Neuronal stem cell (in vitro differentiated cells): ENCODE results near the gene SSH3.

ENCODE experiments used
- DNase-seq: peaks from one replicate; pipeline ENCODE4 v3.0.0-alpha.2; 2013; ENCODE audit warnings: low spot score
- H2AFZ ChIP-seq: one replicate; pipeline ENCODE4 v1.6.1; 2013; ENCODE audit warnings: mild to moderate bottlenecking, low read length, inconsistent platforms
- H2AK5ac ChIP-seq: 2 replicates; pipeline ENCODE4 v1.6.1; 2013; ENCODE audit warnings: low read depth, mild to moderate bottlenecking, inconsistent platforms, low read length, moderate library complexity, mixed read lengths
- H2BK120ac ChIP-seq: 2 replicates; pipeline ENCODE4 v1.6.1; 2013; ENCODE audit warnings: low read depth, mild to moderate bottlenecking, inconsistent platforms, low read length, moderate library complexity, mixed read lengths
- H2BK12ac ChIP-seq: one replicate; pipeline ENCODE4 v1.6.1; 2013; ENCODE audit warnings: low read length, inconsistent platforms
- H2BK15ac ChIP-seq: 2 replicates; pipeline ENCODE4 v1.6.1; 2013; ENCODE audit warnings: mild to moderate bottlenecking, low read length, inconsistent platforms, mixed read lengths
- H2BK5ac ChIP-seq: one replicate; pipeline ENCODE4 v1.6.1; 2013; ENCODE audit warnings: inconsistent platforms, mild to moderate bottlenecking, low read length, moderate library complexity
- H3K14ac ChIP-seq: one replicate; pipeline ENCODE4 v1.6.1; 2013; ENCODE audit warnings: low read length, inconsistent platforms
- H3K18ac ChIP-seq: 2 replicates; pipeline ENCODE4 v1.6.1; 2013; ENCODE audit warnings: low read length, inconsistent platforms
- H3K23ac ChIP-seq: 2 replicates; pipeline ENCODE4 v1.6.1; 2013; ENCODE audit warnings: low read depth, mild to moderate bottlenecking, mixed read lengths, low read length, inconsistent platforms; ENCODE audit not compliant: poor library complexity
- H3K27ac ChIP-seq: replicated peaks from 3 replicates; pipeline ENCODE4 v1.5.1; 2013; ENCODE audit warnings: low read length, inconsistent platforms
- H3K27me3 ChIP-seq, 3 experiments: 2 replicates each; pipeline ENCODE4 v1.6.1; 2013; ENCODE audit warnings: low read length in 3 of 3, mild to moderate bottlenecking in 2 of 3, inconsistent platforms in 1 of 3, low read depth in 1 of 3, mixed read lengths in 1 of 3, moderate library complexity in 1 of 3; ENCODE audit not compliant: control insufficient read depth in 3 of 3, insufficient read depth in 3 of 3
- H3K36me3 ChIP-seq, 2 donors: replicated peaks in 1 of 2; 2 replicates each; pipeline ENCODE4 v1.6.1; 2013; ENCODE audit warnings: low read length in 2 of 2; ENCODE audit not compliant: control insufficient read depth in 2 of 2, insufficient read depth in 2 of 2
- H3K4ac ChIP-seq: 2 replicates; pipeline ENCODE4 v1.6.1; 2013; ENCODE audit warnings: inconsistent platforms, mild to moderate bottlenecking, low read length, moderate library complexity
- H3K4me1 ChIP-seq, 2 donors: 1 replicate in 1 of 2; 2 replicates in 1 of 2; pipeline ENCODE4 v1.6.1; 2013; ENCODE audit warnings: low read length in 2 of 2, low read depth in 1 of 2; ENCODE audit not compliant: control insufficient read depth in 2 of 2, insufficient read depth in 1 of 2
- H3K4me2 ChIP-seq: one replicate; pipeline ENCODE4 v1.6.1; 2013; ENCODE audit warnings: mild to moderate bottlenecking, low read length, inconsistent platforms; ENCODE audit not compliant: insufficient read depth, poor library complexity, severe bottlenecking
- H3K4me3 ChIP-seq, 2 donors: 2 replicates each; pipeline ENCODE4 v1.5.1; 2013; ENCODE audit warnings: low read length in 2 of 2, mild to moderate bottlenecking in 2 of 2, inconsistent platforms in 1 of 2, moderate library complexity in 1 of 2
- H3K79me1 ChIP-seq: one replicate; pipeline ENCODE4 v1.6.1; 2013; ENCODE audit warnings: low read depth, mild to moderate bottlenecking, inconsistent platforms, low read length, moderate library complexity
- H3K9ac ChIP-seq: one replicate; pipeline ENCODE4 v1.6.1; 2013; ENCODE audit warnings: mild to moderate bottlenecking, low read depth, low read length, inconsistent platforms; ENCODE audit not compliant: poor library complexity
- H3K9me3 ChIP-seq, 2 donors: replicated peaks in 1 of 2; 2 replicates each; pipeline versions ENCODE3 to v1.6.1; 2013; ENCODE audit warnings: low read length in 2 of 2, mild to moderate bottlenecking in 2 of 2, inconsistent platforms in 1 of 2, low read depth in 1 of 2, mixed read lengths in 1 of 2, moderate library complexity in 1 of 2; ENCODE audit not compliant: control insufficient read depth in 2 of 2, insufficient read depth in 1 of 2
- H4K8ac ChIP-seq: one replicate; pipeline ENCODE4 v1.6.1; 2013; ENCODE audit warnings: low read depth, mild to moderate bottlenecking, inconsistent platforms, low read length, moderate library complexity
- H4K91ac ChIP-seq: one replicate; pipeline ENCODE4 v1.6.1; 2013; ENCODE audit warnings: low read length, low read depth, mild to moderate bottlenecking, inconsistent platforms; ENCODE audit not compliant: poor library complexity
- WGBS, 2 donors: extraction: QIAGEN DNeasy Blood & Tissue Kit; methylation state at CpG; one replicate each; pipeline ENCODE4 v1.1.7; 2013; ENCODE audit warnings: missing lambda C conversion rate in 2 of 2, mixed read lengths in 1 of 2; ENCODE audit not compliant: insufficient read length in 2 of 2, insufficient replicate concordance in 1 of 2; ENCODE audit errors: extremely low coverage in 2 of 2; 5-methylcytosine and 5-hydroxymethylcytosine counted together

SSH3 gene

GRCh38 chr11:67322049-67322448 lies 18.7 kb downstream of the SSH3 start:
- Histone ChIP-seq H3K14ac (no peak overlapping the region), H3K9me3 (no peaks in the 10 kb centered on the region), H3K27me3 (peaks cover 0 to 9% (median 0%) of the 10 kb centered on the region in 3 experiments), H4K8ac (no peak overlapping the region), H4K91ac (no peak overlapping the region), H3K4me2 (no peak overlapping the region), H3K23ac (no peak overlapping the region), H2BK12ac (no peak overlapping the region), H3K36me3 (peaks cover 0 to 1% of the 10 kb centered on the region in 2 donors), H3K9ac (peak overlapping the region; percentile 54), H3K18ac (no peak overlapping the region), H2AFZ (no peak overlapping the region), H3K27ac (no peak overlapping the region), H3K79me1 (no peaks in the 10 kb centered on the region), H2BK120ac (no peak overlapping the region), H2BK15ac (no peak overlapping the region), H3K4me3 (no peak overlapping the region), H3K4ac (no peak overlapping the region), H2AK5ac (no peak overlapping the region), H2BK5ac (no peak overlapping the region), H3K4me1 (peaks cover 5 to 6% of the 10 kb centered on the region in 2 donors)
- no CpG with 5 or more reads among the region's 3 CpGs for WGBS, 2 donors
- no peak for DNase-seq

DNA sequence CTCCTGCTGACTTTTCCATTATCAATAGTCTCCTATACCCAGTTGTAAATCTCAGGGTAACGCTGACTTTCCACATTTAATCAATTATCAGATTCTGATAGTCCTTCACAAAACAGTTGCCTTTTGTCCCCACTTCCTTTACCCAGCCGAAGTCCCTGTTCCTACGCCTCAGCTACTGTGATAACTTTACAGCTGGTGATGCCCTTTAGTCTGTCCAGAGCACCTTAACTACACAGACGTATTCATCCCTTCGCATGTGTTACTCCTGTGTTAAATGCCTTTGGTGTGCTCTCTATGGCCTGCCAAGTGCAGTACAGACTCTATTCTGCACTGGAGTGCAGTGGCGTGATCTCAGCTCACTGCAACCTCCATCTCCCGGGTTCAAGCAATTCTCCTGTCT lies 20.2 kb downstream of the SSH3 start:
- Histone ChIP-seq H3K4me1 (peaks cover 0 to 4% of the 10 kb centered on the region in 2 donors), H3K36me3 (peaks cover 0 to 1% of the 10 kb centered on the region in 2 donors), H3K4ac (no peak overlapping the region), H2BK120ac (no peak overlapping the region), H3K9me3 (no peaks in the 10 kb centered on the region), H3K23ac (no peak overlapping the region), H2BK12ac (no peak overlapping the region), H3K27ac (no peak overlapping the region), H3K18ac (no peak overlapping the region), H3K79me1 (no peaks in the 10 kb centered on the region), H2AFZ (no peak overlapping the region), H4K8ac (no peak overlapping the region), H3K4me3 (no peak overlapping the region), H3K14ac (no peak overlapping the region), H3K9ac (no peak overlapping the region), H2BK15ac (no peak overlapping the region), H3K27me3 (peaks cover 0 to 3% (median 0%) of the 10 kb centered on the region in 3 experiments), H3K4me2 (no peak overlapping the region), H4K91ac (no peak overlapping the region), H2AK5ac (no peak overlapping the region), H2BK5ac (no peak overlapping the region)
- WGBS, 2 donors, result no CpG with 5 or more reads among the region's 7 CpGs
- DNase-seq, result no peak

GRCh38 chr11:67332081-67332691 lies 28.9 kb downstream of the SSH3 start:
- H3K36me3 ChIP-seq, result no peaks in the 10 kb centered on the region
- no peaks in the 10 kb centered on the region for H3K9me3 ChIP-seq
- H2BK120ac ChIP-seq, result no peak overlapping the region
- H3K23ac ChIP-seq, result no peak overlapping the region
- H3K27me3 ChIP-seq, result no peaks in the 10 kb centered on the region
- no peak overlapping the region for H3K4me2 ChIP-seq
- H3K4ac ChIP-seq, result no peak overlapping the region
- H3K9ac ChIP-seq, result no peak overlapping the region
- no peaks in the 10 kb centered on the region for H3K4me1 ChIP-seq
- WGBS, 2 donors, result no CpG with 5 or more reads among the region's 6 CpGs
- H3K18ac ChIP-seq, result no peak overlapping the region
- H4K91ac ChIP-seq, result no peak overlapping the region
- no peaks in the 10 kb centered on the region for H3K79me1 ChIP-seq
- no peak overlapping the region for H2AFZ ChIP-seq
- H2BK12ac ChIP-seq, result no peak overlapping the region
- H4K8ac ChIP-seq, result no peak overlapping the region
- no peak overlapping the region for H3K27ac ChIP-seq
- H3K4me3 ChIP-seq, result no peak overlapping the region
- H2BK15ac ChIP-seq, result no peak overlapping the region
- DNase-seq, result no peak
- no peak overlapping the region for H2AK5ac ChIP-seq
- no peak overlapping the region for H2BK5ac ChIP-seq
- H3K14ac ChIP-seq, result no peak overlapping the region

GRCh38 chr11:67337257-67337656 lies 33.9 kb downstream of the SSH3 start:
- Histone ChIP-seq H3K4me2 (no peak overlapping the region), H3K9ac (no peak overlapping the region), H3K79me1 (no peaks in the 10 kb centered on the region), H3K27ac (no peak overlapping the region), H2AFZ (no peak overlapping the region), H3K4me3 (no peak overlapping the region), H4K8ac (no peak overlapping the region), H4K91ac (no peak overlapping the region), H3K4ac (no peak overlapping the region), H2AK5ac (no peak overlapping the region), H3K18ac (no peak overlapping the region), H2BK12ac (no peak overlapping the region), H2BK5ac (no peak overlapping the region), H3K36me3 (no peaks in the 10 kb centered on the region), H2BK120ac (no peak overlapping the region), H2BK15ac (no peak overlapping the region), H3K23ac (no peak overlapping the region), H3K4me1 (no peaks in the 10 kb centered on the region), H3K14ac (no peak overlapping the region), H3K9me3 (no peaks in the 10 kb centered on the region), H3K27me3 (no peaks in the 10 kb centered on the region)
- no CpG with 5 or more reads among the region's 3 CpGs for WGBS, 2 donors
- DNase-seq, result no peak
